HEK293T (cell line): ENCODE data around the gene CD69.

Source experiments
- BHLHE40 ChIP-seq: fragments of 450-650 bp; IDR thresholded peaks from 2 replicates; pipeline ENCODE4 v1.6.1; 2016; ENCODE audit warnings: mild to moderate bottlenecking, moderate library complexity, borderline replicate concordance
- ELF4 ChIP-seq: fragments of 450-650 bp; IDR thresholded peaks from 2 replicates; pipeline ENCODE4 v1.6.1; 2017; ENCODE audit warnings: antibody characterized with exemption
- FOXA1 ChIP-seq: fragments of 450-650 bp; IDR thresholded peaks from 2 replicates; pipeline ENCODE4 v1.6.1; 2016; ENCODE audit warnings: mild to moderate bottlenecking
- HDGF ChIP-seq: fragments of 450-650 bp; IDR thresholded peaks from 2 replicates; pipeline ENCODE4 v1.6.1; 2017; ENCODE audit warnings: antibody characterized with exemption, borderline replicate concordance
- LEF1 ChIP-seq: fragments of 450-650 bp; IDR thresholded peaks from 2 replicates; pipeline ENCODE4 v1.6.1; 2017; ENCODE audit warnings: mild to moderate bottlenecking, borderline replicate concordance
- SP1 ChIP-seq: fragments of 450-650 bp; IDR thresholded peaks from 2 replicates; pipeline ENCODE4 v1.6.1; 2017
- ZNF384 ChIP-seq: fragments of 450-650 bp; IDR thresholded peaks from 2 replicates; pipeline ENCODE4 v1.6.1; 2016

DNA sequence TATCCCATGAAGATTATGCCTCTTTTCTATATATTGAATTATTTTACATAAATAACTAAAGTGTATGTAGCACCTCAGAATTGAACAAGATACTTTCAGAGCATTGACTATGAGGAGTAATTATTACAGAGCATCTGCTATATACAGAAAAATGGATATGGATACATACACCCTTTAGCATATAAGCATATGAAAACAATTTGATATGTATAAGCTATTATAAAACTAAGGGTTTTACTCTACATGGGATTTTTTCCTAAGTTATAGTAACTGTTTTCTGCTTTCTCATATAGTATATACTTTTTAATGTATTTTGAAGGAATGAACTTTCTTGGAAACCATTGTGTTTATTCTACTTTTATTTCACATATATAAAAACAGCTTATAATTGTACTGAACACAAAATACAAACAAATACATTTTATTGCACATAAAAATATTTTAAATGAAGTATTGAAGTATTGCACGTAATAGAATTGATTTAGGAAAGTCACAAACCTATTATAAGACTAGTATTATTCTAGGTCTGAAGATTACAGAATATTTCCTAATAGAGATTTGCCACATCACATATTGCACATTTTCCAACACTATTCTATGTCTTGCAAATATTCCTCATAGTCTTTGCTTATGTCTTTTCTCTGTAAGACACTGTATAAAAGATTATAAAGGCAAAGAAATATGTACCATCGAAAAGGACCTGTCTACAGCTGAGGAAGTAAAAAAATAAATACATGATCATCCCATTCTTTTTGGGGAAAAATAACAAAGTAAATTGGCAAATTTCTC lies 8.4 kb downstream of the CD69 start:
- TF ChIP-seq SP1 (no peak), LEF1 (no peak), BHLHE40 (no peak), HDGF (no peak), ZNF384 (no peak), FOXA1 (no peak), ELF4 (no peak)
